Fibroblast of lung (primary cell): Measurements from ENCODE around the gene KEL.

Source experiments
- EZH2 ChIP-seq: IDR thresholded peaks from 2 replicates; pipeline ENCODE4 v1.5.1; 2012; ENCODE audit warnings: low read length, control low read depth, mild to moderate bottlenecking; ENCODE audit errors: missing control alignments
- TF ChIP-seq, protein P1 (sequence below), 2 donors: IDR thresholded peaks in 1 of 2; conservative IDR thresholded peaks in 1 of 2; 1 replicate in 1 of 2; 2 replicates in 1 of 2; pipeline ENCODE4 v1.5.1; 2011 to 2012; ENCODE audit warnings: low read length in 2 of 2, control low read depth in 1 of 2, inconsistent platforms in 1 of 2, low read depth in 1 of 2, mild to moderate bottlenecking in 1 of 2

DNA sequence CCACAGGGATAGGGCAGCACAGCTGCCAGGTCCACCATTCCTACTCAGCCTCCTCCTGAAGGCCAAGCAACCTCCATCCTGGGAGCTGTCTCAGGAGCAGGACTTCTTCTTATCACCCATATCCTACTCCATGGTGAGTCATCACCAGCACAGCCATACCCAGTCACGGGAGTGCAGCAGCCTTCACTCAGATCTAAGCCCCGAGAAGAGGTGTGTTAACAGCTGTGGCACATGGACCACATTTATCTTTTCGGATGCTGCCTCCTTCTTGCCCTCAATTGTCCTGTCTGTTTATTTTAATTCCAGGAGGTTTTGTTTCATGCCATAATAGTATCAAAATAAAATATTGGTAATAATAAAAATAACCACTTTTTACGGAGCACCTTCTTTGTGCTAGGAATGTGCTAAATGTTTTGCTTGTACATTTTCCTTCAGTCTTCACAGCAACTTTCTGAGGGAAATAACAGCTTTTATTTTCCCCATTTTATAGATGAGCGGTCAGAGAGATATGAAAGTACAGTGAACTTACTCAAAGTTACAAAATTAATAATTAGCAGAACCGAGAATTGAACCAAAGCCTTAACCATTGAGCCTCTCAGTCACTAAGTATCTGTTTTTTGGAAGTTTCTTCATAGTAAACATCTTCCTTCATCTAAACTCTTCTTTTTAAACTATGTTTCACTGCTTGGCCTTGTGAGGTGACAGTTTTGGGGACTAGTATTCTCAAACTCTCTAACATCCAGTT is 2.5 kb upstream of the KEL start:
- TF ChIP-seq, protein P1, sequence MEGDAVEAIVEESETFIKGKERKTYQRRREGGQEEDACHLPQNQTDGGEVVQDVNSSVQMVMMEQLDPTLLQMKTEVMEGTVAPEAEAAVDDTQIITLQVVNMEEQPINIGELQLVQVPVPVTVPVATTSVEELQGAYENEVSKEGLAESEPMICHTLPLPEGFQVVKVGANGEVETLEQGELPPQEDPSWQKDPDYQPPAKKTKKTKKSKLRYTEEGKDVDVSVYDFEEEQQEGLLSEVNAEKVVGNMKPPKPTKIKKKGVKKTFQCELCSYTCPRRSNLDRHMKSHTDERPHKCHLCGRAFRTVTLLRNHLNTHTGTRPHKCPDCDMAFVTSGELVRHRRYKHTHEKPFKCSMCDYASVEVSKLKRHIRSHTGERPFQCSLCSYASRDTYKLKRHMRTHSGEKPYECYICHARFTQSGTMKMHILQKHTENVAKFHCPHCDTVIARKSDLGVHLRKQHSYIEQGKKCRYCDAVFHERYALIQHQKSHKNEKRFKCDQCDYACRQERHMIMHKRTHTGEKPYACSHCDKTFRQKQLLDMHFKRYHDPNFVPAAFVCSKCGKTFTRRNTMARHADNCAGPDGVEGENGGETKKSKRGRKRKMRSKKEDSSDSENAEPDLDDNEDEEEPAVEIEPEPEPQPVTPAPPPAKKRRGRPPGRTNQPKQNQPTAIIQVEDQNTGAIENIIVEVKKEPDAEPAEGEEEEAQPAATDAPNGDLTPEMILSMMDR (conservative IDR thresholded peaks at IDR 0.05 in 1 of 2, IDR thresholded peaks at IDR 0.05 in 1 of 2; ENCODE audit: low read depth in 1 of 2, low read length in 2 of 2) = no peak
- TF ChIP-seq EZH2 = no peak
